ENCODE results near the gene NR3C1. TPM values are rescaled to one million over a fixed set of nuclear protein-coding genes. Genes with fewer than 3 reads are reported as not detected.

The NR3C1 gene
- total RNA-seq, 1 experiment from 2014 or later, result 31.4 TPM

DNA sequence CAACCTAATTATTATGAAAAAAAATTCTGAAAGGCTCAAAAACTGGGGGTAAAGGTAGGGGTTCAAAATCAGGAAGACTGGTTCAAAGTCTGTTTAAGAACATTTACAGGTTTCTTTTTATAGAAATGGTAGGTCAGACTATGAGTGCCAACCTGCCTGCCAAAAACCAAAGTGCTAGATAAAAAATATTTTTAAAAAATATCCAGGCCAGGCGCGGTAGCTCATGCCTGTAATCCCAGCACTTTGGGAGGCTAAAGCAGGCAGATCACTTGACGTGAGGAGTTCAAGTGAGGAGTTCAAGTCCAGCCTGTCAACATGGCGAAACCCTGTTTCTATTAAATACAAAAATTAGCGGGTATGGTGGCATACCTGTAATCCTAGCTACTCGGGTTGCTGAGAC lies 67.0 kb downstream of the NR3C1 start:
- Histone ChIP-seq H4K5ac (ENCODE audit: insufficient read length, low read depth, low read length) (no peak overlapping the region), H4K20me1 (ENCODE audit: control insufficient read depth, insufficient read depth, insufficient read length) (no peaks in the 10 kb centered on the region), H3K18ac (ENCODE audit: insufficient read length, low read depth, low read length) (no peak overlapping the region), H2BK20ac (ENCODE audit: low read depth, low read length, poor library complexity, severe bottlenecking) (no peak overlapping the region), H4K91ac (ENCODE audit: insufficient read length, low read depth, low read length) (no peak overlapping the region), H3K4me2 (ENCODE audit: insufficient read depth, insufficient read length, low read length) (no peak overlapping the region), H2BK5ac (ENCODE audit: insufficient read length, low read length) (no peak overlapping the region), H3K14ac (ENCODE audit: insufficient read depth, low read length) (no peak overlapping the region), H3K79me2 (ENCODE audit: insufficient read depth, low read length) (no peaks in the 10 kb centered on the region), H3K9ac (ENCODE audit: extremely low read depth, insufficient read length, low read length) (no peak overlapping the region), H3K23me2 (ENCODE audit: insufficient read length, low read depth, low read length, poor library complexity, severe bottlenecking) (no peaks in the 10 kb centered on the region), H3K4ac (ENCODE audit: low read depth, low read length) (no peak overlapping the region), H3K9me3 (ENCODE audit: control insufficient read depth, low read depth, low read length) (no peaks in the 10 kb centered on the region), H3K79me1 (ENCODE audit: insufficient read depth, low read depth, low read length, poor library complexity, severe bottlenecking) (no peaks in the 10 kb centered on the region), H3T11ph (ENCODE audit: low read length) (no peak overlapping the region), H3K23ac (ENCODE audit: insufficient read length, low read depth, low read length) (no peak overlapping the region), H2BK15ac (ENCODE audit: low read depth, low read length) (no peak overlapping the region), H3K27me3 (ENCODE audit: insufficient read depth, low read length) (no peaks in the 10 kb centered on the region), H2BK120ac (ENCODE audit: low read depth, low read length, poor library complexity, severe bottlenecking) (no peak overlapping the region), H2AK5ac (ENCODE audit: insufficient read length, low read length) (no peak overlapping the region), H2AFZ (ENCODE audit: low read length) (no peak overlapping the region), H3K56ac (ENCODE audit: insufficient read length, low read depth, low read length) (no peak overlapping the region), H3K4me1 (ENCODE audit: insufficient read depth, low read length) (no peaks in the 10 kb centered on the region), H3K27ac (ENCODE audit: insufficient read length, low read depth, low read length) (no peak overlapping the region), H2BK12ac (ENCODE audit: insufficient read length, low read depth, low read length) (no peak overlapping the region), H4K8ac (replicated peaks; ENCODE audit: insufficient read length, low read depth, low read length) (no peak overlapping the region)
- H3K27me3 Mint-ChIP-seq (ENCODE audit: low read depth), result no peaks in the 10 kb centered on the region
- peaks cover 3 to 5% (median 3%) of the 10 kb centered on the region in 3 experiments; a peak in 4 of 7 replicates for H3K36me3 Mint-ChIP-seq (ENCODE audit: insufficient read depth in 1 of 3, low read depth in 3 of 3)
- H3K27ac Mint-ChIP-seq, result no peak overlapping the region; a peak in 1 of 7 replicates
- DNase-seq, result no peak
- TF ChIP-seq, protein P1, sequence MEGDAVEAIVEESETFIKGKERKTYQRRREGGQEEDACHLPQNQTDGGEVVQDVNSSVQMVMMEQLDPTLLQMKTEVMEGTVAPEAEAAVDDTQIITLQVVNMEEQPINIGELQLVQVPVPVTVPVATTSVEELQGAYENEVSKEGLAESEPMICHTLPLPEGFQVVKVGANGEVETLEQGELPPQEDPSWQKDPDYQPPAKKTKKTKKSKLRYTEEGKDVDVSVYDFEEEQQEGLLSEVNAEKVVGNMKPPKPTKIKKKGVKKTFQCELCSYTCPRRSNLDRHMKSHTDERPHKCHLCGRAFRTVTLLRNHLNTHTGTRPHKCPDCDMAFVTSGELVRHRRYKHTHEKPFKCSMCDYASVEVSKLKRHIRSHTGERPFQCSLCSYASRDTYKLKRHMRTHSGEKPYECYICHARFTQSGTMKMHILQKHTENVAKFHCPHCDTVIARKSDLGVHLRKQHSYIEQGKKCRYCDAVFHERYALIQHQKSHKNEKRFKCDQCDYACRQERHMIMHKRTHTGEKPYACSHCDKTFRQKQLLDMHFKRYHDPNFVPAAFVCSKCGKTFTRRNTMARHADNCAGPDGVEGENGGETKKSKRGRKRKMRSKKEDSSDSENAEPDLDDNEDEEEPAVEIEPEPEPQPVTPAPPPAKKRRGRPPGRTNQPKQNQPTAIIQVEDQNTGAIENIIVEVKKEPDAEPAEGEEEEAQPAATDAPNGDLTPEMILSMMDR (conservative IDR thresholded peaks at IDR 0.05), result no peak
- H3K4me3 Mint-ChIP-seq, result no peak overlapping the region
- H3K9me3 Mint-ChIP-seq, result no peaks in the 10 kb centered on the region
- WGBS (ENCODE audit: extremely low coverage, insufficient read length, low lambda C conversion rate), result no CpG with 5 or more reads among the region's 6 CpGs
- peaks cover 9 to 14% of the 10 kb centered on the region in 2 experiments for H3K4me1 Mint-ChIP-seq

Measured in H9 (cell line).